GM12874 (cell line): ENCODE data around the gene SLC5A9.

Experiments
- CTCF ChIP-seq: IDR thresholded peaks from 2 replicates; pipeline ENCODE4 v1.5.1; 2011; ENCODE audit warnings: low read depth, mild to moderate bottlenecking, control low read depth, low read length, moderate library complexity; ENCODE audit not compliant: insufficient read depth

The SLC5A9 gene

GRCh38 chr1:48190881-48191280 lies 31.6 kb upstream of the SLC5A9 start:
- no peak for TF ChIP-seq CTCF

- no peak for TF ChIP-seq CTCF
Observed at GRCh38 chr1:48194801-48195200, 27.7 kb upstream of the SLC5A9 start.

GRCh38 chr1:48196237-48196636 lies 26.3 kb upstream of the SLC5A9 start:
- no peak for TF ChIP-seq CTCF

GRCh38 chr1:48198970-48199369 lies 23.5 kb upstream of the SLC5A9 start:
- TF ChIP-seq CTCF, result no peak

- TF ChIP-seq CTCF, result no peak
Observed at GRCh38 chr1:48200166-48200900, 22.2 kb upstream of the SLC5A9 start.

GRCh38 chr1:48202030-48202752 lies 20.3 kb upstream of the SLC5A9 start:
- TF ChIP-seq CTCF, result peak; percentile 67; the same call in 1 of the 2 replicates

- peak; percentile 43 for TF ChIP-seq CTCF
Observed at GRCh38 chr1:48203287-48203900, 19.1 kb upstream of the SLC5A9 start.
